NCI-H2107 (cell line): ENCODE data around the gene GRAMD4.

Experiments used
- DNase-seq: peaks from one replicate; lab custom pipeline; 2025; lab: John Stamatoyannopoulos, UW

GRAMD4 gene

GRCh38 chr22:46583571-46583970 is 36.6 kb upstream of the GRAMD4 start:
- no peak for DNase-seq

GRCh38 chr22:46584081-46584921 is 35.9 kb upstream of the GRAMD4 start:
- no peak for DNase-seq

- no peak for DNase-seq
Measured at GRCh38 chr22:46585340-46586122, 34.7 kb upstream of the GRAMD4 start.

- DNase-seq, result no peak
Measured at GRCh38 chr22:46586123-46586519, 34.1 kb upstream of the GRAMD4 start.

- no peak for DNase-seq
Measured at GRCh38 chr22:46586531-46587011, 33.6 kb upstream of the GRAMD4 start.

GRCh38 chr22:46587061-46587460 is 33.1 kb upstream of the GRAMD4 start:
- no peak for DNase-seq

GRCh38 chr22:46587492-46588278 is 32.5 kb upstream of the GRAMD4 start:
- no peak for DNase-seq

GRCh38 chr22:46588279-46589140 is 31.7 kb upstream of the GRAMD4 start:
- no peak for DNase-seq

- no peak for DNase-seq
Measured at GRCh38 chr22:46589141-46589748, 30.9 kb upstream of the GRAMD4 start.

- no peak for DNase-seq
Measured at GRCh38 chr22:46589871-46590271, 30.3 kb upstream of the GRAMD4 start.

GRCh38 chr22:46590334-46590733 is 29.9 kb upstream of the GRAMD4 start:
- no peak for DNase-seq

- no peak for DNase-seq
Measured at GRCh38 chr22:46591930-46592329, 28.3 kb upstream of the GRAMD4 start.

- DNase-seq, result no peak
Measured at GRCh38 chr22:46592390-46592872, 27.8 kb upstream of the GRAMD4 start.

- no peak for DNase-seq
Measured at GRCh38 chr22:46593211-46593681, 26.9 kb upstream of the GRAMD4 start.

GRCh38 chr22:46593996-46594946 is 25.9 kb upstream of the GRAMD4 start:
- no peak for DNase-seq

- DNase-seq, result no peak
Measured at GRCh38 chr22:46594947-46595298, 25.3 kb upstream of the GRAMD4 start.

- DNase-seq, result no peak
Measured at GRCh38 chr22:46595545-46595944, 24.6 kb upstream of the GRAMD4 start.

- no peak for DNase-seq
Measured at GRCh38 chr22:46596032-46596441, 24.1 kb upstream of the GRAMD4 start.

- DNase-seq, result no peak
Measured at GRCh38 chr22:46596819-46597218, 23.4 kb upstream of the GRAMD4 start.
